GM23338 (cell line): ENCODE data around the gene DENND4A. TPM values are rescaled to one million over a fixed set of nuclear protein-coding genes. Genes with fewer than 3 reads are reported as not detected.

Experiments
- ATAC-seq: fragments of 200-7000 bp; cut with Tn5 transposase; 3 replicates; pipeline ENCODE4 v1.9.1; 2020
- DNase-seq: peaks from one replicate; pipeline ENCODE4 v3.0.0-alpha.2; 2015; ENCODE audit warnings: low spot score
- H2AFZ ChIP-seq: fragments of 200-600 bp; sonication (generic); 2 replicates; pipeline ENCODE4 v1.8.0; 2016; ENCODE audit warnings: antibody characterized with exemption, mild to moderate bottlenecking, moderate library complexity
- H3F3A ChIP-seq: fragments of 200-600 bp; sonication (generic); replicated peaks from 2 replicates; pipeline ENCODE4 v1.8.0; 2017; ENCODE audit warnings: antibody characterized with exemption, mixed run types, low read depth
- H3K27ac ChIP-seq: fragments of 200-600 bp; sonication (generic); 2 replicates; pipeline ENCODE4 v1.6.1; 2016; ENCODE audit warnings: low read depth
- H3K27me3 ChIP-seq: fragments of 200-600 bp; sonication (generic); 2 replicates; pipeline ENCODE4 v1.8.0; 2016; ENCODE audit warnings: mild to moderate bottlenecking, mixed run types, moderate library complexity; ENCODE audit not compliant: insufficient read depth
- H3K36me3 ChIP-seq: fragments of 200-600 bp; sonication (generic); 2 replicates; pipeline ENCODE4 v1.8.0; 2016; ENCODE audit warnings: mild to moderate bottlenecking; ENCODE audit not compliant: insufficient read depth
- H3K4me1 ChIP-seq: fragments of 200-600 bp; sonication (generic); 2 replicates; pipeline ENCODE4 v1.8.0; 2016; ENCODE audit warnings: mild to moderate bottlenecking, moderate library complexity; ENCODE audit not compliant: insufficient read depth
- H3K4me2 ChIP-seq: fragments of 200-600 bp; sonication (generic); 2 replicates; pipeline ENCODE4 v1.7.1; 2017; ENCODE audit warnings: mixed run types
- H3K4me3 ChIP-seq: fragments of 200-600 bp; sonication (generic); 2 replicates; pipeline ENCODE4 v1.6.1; 2016; ENCODE audit warnings: mixed run types
- H3K79me2 ChIP-seq: fragments of 200-600 bp; sonication (generic); replicated peaks from 2 replicates; pipeline ENCODE4 v1.8.0; 2017; ENCODE audit warnings: mild to moderate bottlenecking; ENCODE audit not compliant: insufficient read depth
- H3K9me2 ChIP-seq: fragments of 200-600 bp; sonication (generic); 2 replicates; pipeline ENCODE4 v1.8.0; 2017; ENCODE audit not compliant: insufficient read depth
- H4K20me1 ChIP-seq: fragments of 200-600 bp; sonication (generic); replicated peaks from 2 replicates; pipeline ENCODE4 v1.8.0; 2017; ENCODE audit warnings: mild to moderate bottlenecking; ENCODE audit not compliant: insufficient read depth
- H3K27ac Mint-ChIP-seq: 2 replicates; pipeline ENCODE4 v1.8.0; 2020; ENCODE audit warnings: inconsistent platforms, mild to moderate bottlenecking, moderate library complexity, mixed read lengths
- H3K27me3 Mint-ChIP-seq: 3 replicates; pipeline ENCODE4 v1.8.0; 2022; ENCODE audit warnings: low read depth, mild to moderate bottlenecking, moderate library complexity, mixed read lengths, inconsistent platforms; ENCODE audit not compliant: insufficient read depth, poor library complexity
- H3K36me3 Mint-ChIP-seq: 3 replicates; pipeline ENCODE4 v1.8.0; 2021; ENCODE audit warnings: low read depth, mild to moderate bottlenecking, inconsistent platforms, moderate library complexity, mixed read lengths
- H3K4me1 Mint-ChIP-seq: 3 replicates; pipeline ENCODE4 v1.8.0; 2020; ENCODE audit warnings: mild to moderate bottlenecking, inconsistent platforms, mixed read lengths
- H3K4me3 Mint-ChIP-seq: 3 replicates; pipeline ENCODE4 v1.8.0; 2021; ENCODE audit warnings: moderate library complexity, mild to moderate bottlenecking, inconsistent platforms, mixed read lengths
- H3K9me3 Mint-ChIP-seq: 3 replicates; pipeline ENCODE4 v1.8.0; 2020; ENCODE audit warnings: moderate library complexity, mild to moderate bottlenecking, inconsistent platforms, mixed read lengths
- CREB1 ChIP-seq: fragments of 250-450 bp; sonication (Bioruptor Pico); IDR thresholded peaks from 2 replicates; pipeline ENCODE4 v1.5.0; 2020; ENCODE audit warnings: low read depth, mild to moderate bottlenecking, moderate library complexity
- CTCF ChIP-seq, 2 experiments: fragments of 200-600 bp in 1 of 2; sonication (generic) in 1 of 2; conservative IDR thresholded peaks; 2 replicates each; pipeline versions ENCODE4 v1.5.1 to v1.6.1; 2016 to 2017; ENCODE audit warnings: antibody characterized with exemption in 2 of 2, low read depth in 2 of 2, mild to moderate bottlenecking in 2 of 2, moderate library complexity in 1 of 2
- EZH2 ChIP-seq: fragments of 200-600 bp; sonication (generic); IDR thresholded peaks from one replicate; pipeline ENCODE4 v1.8.0; 2017; ENCODE audit warnings: antibody characterized with exemption, mild to moderate bottlenecking, low read depth; ENCODE audit not compliant: unreplicated experiment
- EZH2phosphoT487 ChIP-seq: fragments of 200-600 bp; sonication (generic); IDR thresholded peaks from one replicate; pipeline ENCODE4 v1.8.1; 2018; ENCODE audit warnings: antibody characterized with exemption; ENCODE audit not compliant: unreplicated experiment
- JUNB ChIP-seq: IDR thresholded peaks from one replicate; pipeline ENCODE4 v1.6.1; 2016; ENCODE audit warnings: antibody characterized with exemption; ENCODE audit not compliant: unreplicated experiment
- NANOG ChIP-seq: IDR thresholded peaks from 2 replicates; pipeline ENCODE4 v1.6.1; 2016; ENCODE audit warnings: antibody characterized with exemption, borderline replicate concordance
- POLR2AphosphoS5 ChIP-seq: IDR thresholded peaks from 2 replicates; pipeline ENCODE4 v1.6.1; 2016; ENCODE audit warnings: antibody characterized with exemption, low read depth
- REST ChIP-seq: IDR thresholded peaks from one replicate; pipeline ENCODE4 v1.6.1; 2018; ENCODE audit warnings: antibody characterized with exemption; ENCODE audit not compliant: unreplicated experiment
- STAT1 ChIP-seq: IDR thresholded peaks from one replicate; pipeline ENCODE4 v1.6.1; 2016; ENCODE audit warnings: antibody characterized with exemption; ENCODE audit not compliant: unreplicated experiment
- ZNF114 ChIP-seq: fragments of 250-450 bp; sonication (Bioruptor Pico); IDR thresholded peaks from 2 replicates; pipeline ENCODE4 v1.5.0; 2020; ENCODE audit warnings: mild to moderate bottlenecking, moderate library complexity
- ZNF331 ChIP-seq: fragments of 250-450 bp; sonication (Bioruptor Pico); IDR thresholded peaks from 2 replicates; pipeline ENCODE4 v1.5.0; 2020; ENCODE audit warnings: low read depth, mild to moderate bottlenecking, moderate library complexity
- polyA plus RNA-seq: library from polyadenylated mRNA; unstranded; fragments of >200 nt; fragmentation: Nextera tagmentation; extraction: Ambion mirVana; gene quantifications from 2 replicates; pipeline ENCODE4 v1.2.1, GENCODE V29; 2016
- total RNA-seq: library from RNA; depleted of rRNA; stranded (reverse); fragments of >200 nt; shearing (Covaris generic); gene quantifications from 2 replicates; pipeline ENCODE4 v1.2.3, GENCODE V29; 2014
- TF ChIP-seq, protein P1 (sequence below): fragments of 250-450 bp; sonication (Bioruptor Pico); IDR thresholded peaks from 2 replicates; pipeline ENCODE4 v1.5.0; 2020; ENCODE audit warnings: mild to moderate bottlenecking, moderate library complexity
- TF ChIP-seq, protein P2 (sequence below): IDR thresholded peaks from 2 replicates; pipeline ENCODE4 v1.6.1; 2016; ENCODE audit warnings: antibody characterized with exemption

The DENND4A gene
- total and polyA plus RNA-seq, 2 experiments from 2014 or later = 3.4 to 9.0 TPM

DNA sequence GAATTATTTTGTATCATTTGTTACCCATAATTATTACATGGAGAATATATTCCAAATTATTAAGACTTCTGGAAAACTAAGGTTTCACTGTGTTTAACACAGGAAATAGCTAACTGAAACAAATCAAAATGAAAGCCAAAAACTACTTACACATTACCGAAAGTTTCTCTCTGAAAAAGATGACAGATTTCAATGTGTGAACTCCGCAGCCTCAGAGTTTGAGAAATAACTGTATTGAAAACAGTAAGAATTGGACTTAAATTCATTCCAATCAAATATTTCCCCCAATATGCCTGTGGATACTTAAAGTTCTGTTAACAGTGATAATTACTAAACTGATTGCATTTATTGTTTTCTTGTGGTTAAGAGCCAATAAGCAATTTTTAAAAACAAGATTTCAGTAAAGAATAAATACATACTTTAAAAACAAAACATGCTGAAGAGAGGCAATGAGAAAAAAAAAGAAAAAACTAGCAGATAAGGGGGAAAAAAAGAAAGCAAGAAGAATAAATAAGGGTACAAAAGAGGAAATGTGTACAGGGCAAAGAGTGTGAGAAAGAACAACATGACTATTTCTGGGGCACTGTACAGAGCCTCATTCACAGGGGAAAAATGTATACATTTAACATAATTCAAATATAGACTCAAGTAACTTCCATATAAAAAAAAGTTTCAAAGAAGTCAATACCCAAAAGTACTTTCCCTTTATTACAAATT, 30.7 kb downstream of the DENND4A start:
- Mint-ChIP-seq H3K9me3 (no peaks in the 10 kb centered on the region), H3K4me3 (no peak overlapping the region), H3K36me3 (no peaks in the 10 kb centered on the region), H3K27me3 (no peaks in the 10 kb centered on the region), H3K27ac (no peak overlapping the region), H3K4me1 (no peaks in the 10 kb centered on the region)
- Histone ChIP-seq H3K4me2 (no peak overlapping the region), H3K36me3 (no peaks in the 10 kb centered on the region), H3F3A (no peaks in the 10 kb centered on the region), H3K4me1 (no peaks in the 10 kb centered on the region), H3K27ac (no peak overlapping the region), H3K4me3 (no peak overlapping the region), H2AFZ (no peak overlapping the region), H3K79me2 (no peaks in the 10 kb centered on the region), H3K9me2 (no peaks in the 10 kb centered on the region), H4K20me1 (no peaks in the 10 kb centered on the region), H3K27me3 (no peaks in the 10 kb centered on the region)
- DNase-seq (no peak), ATAC-seq (no peak)
- TF ChIP-seq EZH2phosphoT487 (no peak), STAT1 (no peak), JUNB (no peak), POLR2AphosphoS5 (no peak), ZNF114 (CRISPR knock-in tag) (no peak), ZNF331 (CRISPR knock-in tag) (no peak), CTCF (conservative IDR thresholded peaks at IDR 0.05; ENCODE audit: low read depth in 2 of 2) (no peak), CREB1 (CRISPR knock-in tag) (no peak), REST (no peak), NANOG (no peak), EZH2 (no peak)
- TF ChIP-seq, protein P1, sequence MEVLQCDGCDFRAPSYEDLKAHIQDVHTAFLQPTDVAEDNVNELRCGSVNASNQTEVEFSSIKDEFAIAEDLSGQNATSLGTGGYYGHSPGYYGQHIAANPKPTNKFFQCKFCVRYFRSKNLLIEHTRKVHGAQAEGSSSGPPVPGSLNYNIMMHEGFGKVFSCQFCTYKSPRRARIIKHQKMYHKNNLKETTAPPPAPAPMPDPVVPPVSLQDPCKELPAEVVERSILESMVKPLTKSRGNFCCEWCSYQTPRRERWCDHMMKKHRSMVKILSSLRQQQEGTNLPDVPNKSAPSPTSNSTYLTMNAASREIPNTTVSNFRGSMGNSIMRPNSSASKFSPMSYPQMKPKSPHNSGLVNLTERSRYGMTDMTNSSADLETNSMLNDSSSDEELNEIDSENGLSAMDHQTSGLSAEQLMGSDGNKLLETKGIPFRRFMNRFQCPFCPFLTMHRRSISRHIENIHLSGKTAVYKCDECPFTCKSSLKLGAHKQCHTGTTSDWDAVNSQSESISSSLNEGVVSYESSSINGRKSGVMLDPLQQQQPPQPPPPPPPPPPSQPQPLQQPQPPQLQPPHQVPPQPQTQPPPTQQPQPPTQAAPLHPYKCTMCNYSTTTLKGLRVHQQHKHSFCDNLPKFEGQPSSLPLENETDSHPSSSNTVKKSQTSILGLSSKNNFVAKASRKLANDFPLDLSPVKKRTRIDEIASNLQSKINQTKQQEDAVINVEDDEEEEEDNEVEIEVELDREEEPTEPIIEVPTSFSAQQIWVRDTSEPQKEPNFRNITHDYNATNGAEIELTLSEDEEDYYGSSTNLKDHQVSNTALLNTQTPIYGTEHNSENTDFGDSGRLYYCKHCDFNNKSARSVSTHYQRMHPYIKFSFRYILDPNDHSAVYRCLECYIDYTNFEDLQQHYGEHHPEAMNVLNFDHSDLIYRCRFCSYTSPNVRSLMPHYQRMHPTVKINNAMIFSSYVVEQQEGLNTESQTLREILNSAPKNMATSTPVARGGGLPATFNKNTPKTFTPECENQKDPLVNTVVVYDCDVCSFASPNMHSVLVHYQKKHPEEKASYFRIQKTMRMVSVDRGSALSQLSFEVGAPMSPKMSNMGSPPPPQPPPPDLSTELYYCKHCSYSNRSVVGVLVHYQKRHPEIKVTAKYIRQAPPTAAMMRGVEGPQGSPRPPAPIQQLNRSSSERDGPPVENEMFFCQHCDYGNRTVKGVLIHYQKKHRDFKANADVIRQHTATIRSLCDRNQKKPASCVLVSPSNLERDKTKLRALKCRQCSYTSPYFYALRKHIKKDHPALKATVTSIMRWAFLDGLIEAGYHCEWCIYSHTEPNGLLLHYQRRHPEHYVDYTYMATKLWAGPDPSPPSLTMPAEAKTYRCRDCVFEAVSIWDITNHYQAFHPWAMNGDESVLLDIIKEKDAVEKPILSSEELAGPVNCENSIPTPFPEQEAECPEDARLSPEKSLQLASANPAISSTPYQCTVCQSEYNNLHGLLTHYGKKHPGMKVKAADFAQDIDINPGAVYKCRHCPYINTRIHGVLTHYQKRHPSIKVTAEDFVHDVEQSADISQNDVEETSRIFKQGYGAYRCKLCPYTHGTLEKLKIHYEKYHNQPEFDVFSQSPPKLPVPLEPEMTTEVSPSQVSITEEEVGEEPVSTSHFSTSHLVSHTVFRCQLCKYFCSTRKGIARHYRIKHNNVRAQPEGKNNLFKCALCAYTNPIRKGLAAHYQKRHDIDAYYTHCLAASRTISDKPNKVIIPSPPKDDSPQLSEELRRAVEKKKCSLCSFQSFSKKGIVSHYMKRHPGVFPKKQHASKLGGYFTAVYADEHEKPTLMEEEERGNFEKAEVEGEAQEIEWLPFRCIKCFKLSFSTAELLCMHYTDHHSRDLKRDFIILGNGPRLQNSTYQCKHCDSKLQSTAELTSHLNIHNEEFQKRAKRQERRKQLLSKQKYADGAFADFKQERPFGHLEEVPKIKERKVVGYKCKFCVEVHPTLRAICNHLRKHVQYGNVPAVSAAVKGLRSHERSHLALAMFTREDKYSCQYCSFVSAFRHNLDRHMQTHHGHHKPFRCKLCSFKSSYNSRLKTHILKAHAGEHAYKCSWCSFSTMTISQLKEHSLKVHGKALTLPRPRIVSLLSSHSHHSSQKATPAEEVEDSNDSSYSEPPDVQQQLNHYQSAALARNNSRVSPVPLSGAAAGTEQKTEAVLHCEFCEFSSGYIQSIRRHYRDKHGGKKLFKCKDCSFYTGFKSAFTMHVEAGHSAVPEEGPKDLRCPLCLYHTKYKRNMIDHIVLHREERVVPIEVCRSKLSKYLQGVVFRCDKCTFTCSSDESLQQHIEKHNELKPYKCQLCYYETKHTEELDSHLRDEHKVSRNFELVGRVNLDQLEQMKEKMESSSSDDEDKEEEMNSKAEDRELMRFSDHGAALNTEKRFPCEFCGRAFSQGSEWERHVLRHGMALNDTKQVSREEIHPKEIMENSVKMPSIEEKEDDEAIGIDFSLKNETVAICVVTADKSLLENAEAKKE = no peak
- TF ChIP-seq, protein P2, sequence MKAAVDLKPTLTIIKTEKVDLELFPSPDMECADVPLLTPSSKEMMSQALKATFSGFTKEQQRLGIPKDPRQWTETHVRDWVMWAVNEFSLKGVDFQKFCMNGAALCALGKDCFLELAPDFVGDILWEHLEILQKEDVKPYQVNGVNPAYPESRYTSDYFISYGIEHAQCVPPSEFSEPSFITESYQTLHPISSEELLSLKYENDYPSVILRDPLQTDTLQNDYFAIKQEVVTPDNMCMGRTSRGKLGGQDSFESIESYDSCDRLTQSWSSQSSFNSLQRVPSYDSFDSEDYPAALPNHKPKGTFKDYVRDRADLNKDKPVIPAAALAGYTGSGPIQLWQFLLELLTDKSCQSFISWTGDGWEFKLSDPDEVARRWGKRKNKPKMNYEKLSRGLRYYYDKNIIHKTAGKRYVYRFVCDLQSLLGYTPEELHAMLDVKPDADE = no peak
